HG02938 (cell line): ENCODE data around the gene SP2.

Experiments
- ATAC-seq: cut with Tn5 transposase; IDR thresholded peaks from one replicate; pipeline ENCODE4 v1.9.1; 2021; ENCODE audit warnings: mild to moderate bottlenecking, moderate library complexity; ENCODE audit not compliant: unreplicated experiment

Gene SP2

GRCh38 chr17:47946929-47947397 lies 50.9 kb downstream of the SP2 start:
- ATAC-seq, result peak; percentile 66

DNA sequence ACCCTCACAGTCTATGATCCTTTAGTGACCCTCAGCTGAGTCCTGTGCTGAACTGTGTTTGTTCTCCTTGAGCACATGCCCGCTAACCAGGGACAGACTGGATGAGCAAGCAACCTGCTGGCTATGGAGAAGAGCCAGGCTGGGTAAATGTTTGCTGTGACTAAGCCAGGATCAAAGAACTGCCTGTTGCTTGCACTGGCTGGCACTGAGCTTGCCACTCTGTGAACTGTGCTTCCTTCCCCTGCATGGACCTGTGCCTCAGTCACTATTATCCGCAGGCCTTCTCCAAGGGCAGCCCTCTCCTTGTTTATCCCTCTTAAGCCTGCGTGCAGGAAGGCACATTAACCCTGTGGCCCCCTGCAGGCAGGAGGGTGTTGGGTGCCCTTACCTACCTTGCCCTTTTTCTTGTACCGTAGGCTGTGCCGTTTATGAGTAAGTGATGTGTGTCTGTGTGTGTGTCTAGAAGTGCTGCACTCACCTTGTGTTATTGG lies 52.7 kb downstream of the SP2 start:
- ATAC-seq, result no peak

DNA sequence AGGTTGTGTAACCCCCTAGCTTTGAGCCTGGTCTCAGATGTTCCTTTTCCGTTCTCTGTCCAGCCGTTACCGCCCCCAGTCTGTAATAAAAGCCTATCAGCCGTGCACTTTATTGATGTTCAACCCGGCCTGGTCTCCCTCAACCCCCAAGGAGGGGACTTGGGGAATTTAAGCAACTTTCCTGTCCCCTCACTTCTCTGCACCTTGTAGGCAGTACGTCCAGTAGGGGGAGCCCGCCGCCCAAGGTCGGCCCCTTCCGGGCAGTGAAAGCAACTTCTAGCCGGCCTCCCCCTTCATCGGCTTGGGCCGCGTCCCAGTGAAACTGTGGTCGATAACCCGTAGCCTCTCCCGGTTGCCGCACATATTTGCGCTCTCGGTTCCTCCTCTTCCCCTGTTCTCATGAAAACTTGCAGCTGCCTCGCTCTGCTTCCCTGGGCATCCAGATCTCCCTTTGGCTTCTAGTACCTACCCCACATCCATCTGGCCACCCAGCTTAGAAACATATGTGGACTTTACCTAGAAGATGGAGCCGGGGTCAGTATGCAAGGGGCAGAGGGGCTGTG lies 53.2 kb downstream of the SP2 start:
- no peak for ATAC-seq

DNA sequence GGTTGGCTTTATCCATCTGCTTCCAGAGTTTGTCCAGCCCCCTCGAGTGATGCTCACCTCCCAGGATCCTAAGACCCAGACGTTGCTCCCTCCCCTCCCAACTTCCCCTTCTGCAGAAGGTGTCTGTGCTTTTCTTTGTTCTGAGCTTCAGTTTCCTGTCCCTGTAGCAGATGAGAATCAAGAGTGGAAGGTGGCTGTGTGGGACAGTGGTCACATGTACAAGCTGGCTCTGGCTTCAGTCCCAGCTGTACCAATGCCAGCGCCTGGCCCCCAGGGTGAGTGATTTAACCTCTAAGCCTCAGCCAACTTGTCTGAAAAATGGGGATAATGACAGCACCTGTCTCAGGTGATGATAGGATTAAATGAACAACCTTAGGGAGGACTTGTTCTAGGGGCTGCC lies 53.9 kb downstream of the SP2 start:
- ATAC-seq, result no peak

DNA sequence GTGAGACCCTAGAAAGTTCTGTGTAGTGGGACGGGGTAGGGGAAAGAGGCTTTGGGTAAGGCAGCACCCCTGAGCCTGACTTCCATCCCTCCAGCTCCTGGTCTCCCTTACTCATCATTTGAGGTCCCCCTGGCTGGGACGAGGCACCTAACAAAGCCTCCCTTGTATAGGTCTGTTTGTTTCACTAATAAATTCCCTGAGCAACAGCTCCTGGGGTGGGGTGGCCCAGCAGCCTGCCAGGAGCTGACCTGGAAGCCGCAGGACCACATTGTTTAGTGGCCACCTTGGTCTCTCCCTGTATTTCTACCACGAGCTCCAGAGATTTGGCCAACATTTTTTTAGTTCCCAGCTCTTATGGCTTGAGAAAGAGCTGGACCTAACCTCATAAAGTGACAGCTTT lies 54.4 kb downstream of the SP2 start:
- no peak for ATAC-seq

DNA sequence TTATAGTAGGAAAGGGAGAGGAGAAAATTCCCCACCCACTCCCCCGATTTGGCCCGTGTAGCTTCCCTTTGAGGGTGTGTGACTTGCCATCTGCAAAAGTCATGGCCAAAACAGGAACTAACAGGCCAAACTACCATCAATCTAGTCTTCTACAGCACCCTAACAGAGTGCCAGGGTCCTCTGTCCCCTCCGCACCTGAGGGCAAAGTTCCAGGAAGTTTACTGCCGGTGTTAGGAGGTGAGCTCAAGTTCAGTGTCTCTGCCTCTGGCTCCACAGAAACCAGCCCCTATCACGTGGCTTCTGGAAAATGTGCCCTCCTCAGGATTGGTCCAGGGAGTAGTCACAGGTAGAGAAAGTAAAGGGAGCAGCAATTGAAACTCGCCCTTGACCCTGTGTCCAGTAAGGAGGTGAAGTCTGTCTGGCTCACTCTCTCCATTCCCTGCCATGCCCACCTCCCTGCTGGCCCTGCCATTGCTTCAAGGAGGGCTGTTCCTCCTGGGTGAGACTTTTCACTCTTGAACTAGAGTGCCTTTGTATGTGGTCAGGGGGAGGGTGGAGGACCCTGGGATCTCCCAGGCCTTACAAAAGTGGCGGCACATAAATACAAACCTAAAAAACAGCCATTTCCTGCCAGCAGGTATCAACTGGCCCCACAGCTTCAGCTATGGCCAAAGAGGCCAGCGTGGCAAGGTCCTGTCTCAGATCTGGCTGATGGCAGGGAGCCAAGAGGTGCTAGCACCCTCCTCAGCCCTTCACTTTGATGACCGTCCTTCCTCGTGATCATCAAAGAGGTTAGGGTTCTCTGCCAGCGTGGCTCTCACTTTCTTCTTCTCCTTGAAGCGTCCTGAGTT lies 56.4 kb downstream of the SP2 start:
- no peak for ATAC-seq

DNA sequence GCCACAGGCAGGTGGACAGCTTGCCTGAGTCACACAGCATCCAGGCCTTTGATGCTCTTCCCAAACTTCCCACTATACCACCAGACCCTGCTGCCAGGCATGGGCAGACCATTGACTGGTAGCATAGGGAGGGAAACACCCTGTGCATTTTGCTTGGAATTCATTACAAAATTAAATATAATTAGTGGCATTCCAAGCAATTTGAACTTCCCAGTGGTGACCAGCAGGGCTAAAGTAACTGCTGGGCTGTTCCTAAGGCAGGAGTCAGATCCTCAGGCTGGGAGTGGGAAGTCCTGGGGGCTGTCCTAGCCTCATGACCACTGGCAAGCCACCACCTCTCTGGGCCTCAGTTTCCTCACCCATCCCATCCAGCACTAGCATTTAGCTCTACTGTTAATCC lies 57.9 kb downstream of the SP2 start:
- no peak for ATAC-seq

DNA sequence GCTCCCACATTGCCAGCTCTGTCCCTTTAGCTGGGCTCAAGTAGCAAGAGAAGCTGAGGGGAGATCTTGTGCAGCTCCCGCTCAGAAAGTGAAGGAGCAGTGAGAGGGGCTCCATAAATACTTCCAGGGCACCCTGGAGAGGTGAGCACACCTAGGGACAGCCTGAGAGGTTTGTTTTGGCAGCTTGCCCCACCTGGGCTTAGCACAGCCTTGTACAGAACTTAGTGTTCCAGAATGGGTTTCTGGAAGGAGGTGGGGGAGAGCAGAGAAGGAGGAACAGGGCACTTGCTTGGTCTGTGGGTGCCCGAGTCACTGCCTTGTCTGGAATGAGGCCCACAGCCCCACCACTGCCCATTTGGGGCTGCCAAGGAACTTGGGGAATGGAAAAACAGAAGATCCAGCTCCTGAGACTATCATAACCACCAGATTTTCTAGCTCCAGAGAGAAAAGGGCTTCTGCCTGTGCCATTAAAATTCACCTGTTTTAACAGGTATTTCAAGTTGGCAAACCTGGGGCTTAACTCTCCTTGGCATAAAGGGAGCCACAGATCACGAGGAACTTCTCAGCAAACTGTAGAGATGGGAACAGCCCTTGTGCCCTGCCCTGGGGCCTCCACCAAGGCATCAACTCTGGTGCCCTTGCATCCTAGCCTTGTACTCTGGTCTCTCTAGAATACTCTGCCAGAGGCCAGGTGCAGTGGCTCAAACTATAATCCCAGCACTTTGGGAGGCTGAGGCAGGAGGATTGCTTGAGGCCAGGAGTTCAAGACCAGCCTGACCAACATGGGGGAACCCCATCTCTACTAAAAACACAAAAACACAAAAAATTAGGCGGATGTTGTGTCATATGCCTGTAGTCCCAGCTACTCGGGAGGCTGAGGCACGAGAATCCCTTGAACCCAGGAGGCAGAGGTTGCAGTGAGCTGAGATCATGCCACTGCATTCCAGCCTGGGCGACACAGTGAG lies 59.7 kb downstream of the SP2 start:
- no peak for ATAC-seq

GRCh38 chr17:47956791-47957590 lies 61.0 kb downstream of the SP2 start:
- no peak for ATAC-seq

DNA sequence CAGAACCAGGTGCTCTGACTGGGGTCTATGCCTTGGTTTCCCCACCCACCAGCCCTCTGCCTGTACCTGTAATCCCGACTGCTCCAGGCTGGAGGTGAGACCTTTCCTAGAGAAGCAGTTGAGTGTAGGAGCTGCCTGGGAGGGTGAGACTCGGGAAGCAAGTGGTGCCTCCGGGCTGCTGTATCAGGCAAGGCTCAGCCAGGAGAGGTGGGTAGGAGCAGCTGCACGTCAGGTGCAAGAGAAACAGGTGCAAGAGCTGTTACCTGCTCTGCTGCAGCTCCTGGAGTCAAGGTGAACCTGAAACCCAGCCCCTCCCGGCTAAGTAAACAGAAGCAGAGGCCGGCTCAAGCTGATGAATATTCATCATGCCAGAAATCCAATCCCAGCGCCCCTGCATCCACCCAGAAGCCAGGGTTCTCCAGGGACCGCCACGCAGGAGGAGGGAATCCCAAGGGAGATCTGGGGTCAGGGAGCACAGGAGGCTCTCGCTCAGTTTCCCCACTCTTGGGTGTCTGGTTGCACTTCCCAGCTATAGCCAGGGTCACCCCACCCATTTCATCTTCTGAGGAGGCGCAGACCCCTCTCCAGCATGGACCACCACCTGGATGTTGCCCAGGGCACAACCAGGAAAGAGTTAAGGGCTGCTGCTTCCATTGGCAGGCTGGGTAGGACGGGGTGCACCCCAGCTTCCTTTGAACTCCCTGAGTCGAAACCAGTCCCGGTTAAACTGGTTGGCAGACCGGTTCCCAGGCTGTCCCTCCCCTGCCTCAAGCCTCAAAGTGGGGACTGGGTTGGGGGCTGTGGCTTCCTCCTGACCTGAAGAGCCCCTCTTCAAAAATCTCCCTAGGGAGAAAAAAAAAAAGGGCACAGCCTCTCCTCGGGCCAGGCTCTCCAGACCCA lies 61.8 kb downstream of the SP2 start, which contains the start of gene PRR15L:
Gene PRR15L, minus strand, starts transcription at position 293 of the 900 bp plus-strand sequence. CDS start 4,649 bp downstream, outside the sequence.
- no peak for ATAC-seq

DNA sequence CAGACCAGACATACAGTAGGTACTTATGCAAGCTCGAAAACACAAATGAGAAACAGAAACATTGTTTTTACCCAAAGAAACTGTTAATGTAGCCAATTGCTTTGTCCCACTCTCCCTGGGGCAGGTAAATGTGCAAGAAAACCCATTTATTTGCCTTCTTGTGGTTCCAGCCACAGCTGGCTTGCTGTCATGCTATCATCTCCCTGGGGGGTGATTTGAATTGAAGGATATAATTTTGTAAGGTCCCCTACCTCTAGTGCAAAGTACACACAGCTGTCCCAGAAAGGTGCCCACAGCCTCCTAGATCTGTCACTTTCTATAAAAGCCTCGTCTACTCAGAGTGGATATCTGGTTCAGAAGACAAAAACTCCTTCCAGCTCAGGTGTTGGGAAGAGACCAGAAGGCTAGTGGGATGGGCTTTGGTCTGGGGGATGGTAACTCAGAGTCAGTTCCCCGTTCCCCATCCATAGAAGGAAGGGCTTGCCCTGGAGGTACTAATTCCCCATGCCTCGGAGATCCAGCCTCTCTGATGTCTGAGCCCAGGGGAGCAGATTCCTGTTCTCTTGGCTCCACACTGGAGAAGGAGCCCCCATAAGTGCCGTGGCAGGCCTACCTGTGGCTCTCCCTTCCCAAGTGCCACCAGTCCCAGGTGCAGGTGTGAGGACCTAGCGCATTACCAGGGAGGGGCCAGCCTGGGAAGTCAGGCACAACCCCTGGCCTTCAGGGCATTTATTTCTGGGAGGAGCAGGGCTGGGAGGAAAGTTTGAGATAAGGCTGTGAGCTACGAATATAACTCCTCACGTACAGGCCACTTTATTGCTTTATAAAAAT lies 64.0 kb downstream of the SP2 start:
- ATAC-seq, result no peak

DNA sequence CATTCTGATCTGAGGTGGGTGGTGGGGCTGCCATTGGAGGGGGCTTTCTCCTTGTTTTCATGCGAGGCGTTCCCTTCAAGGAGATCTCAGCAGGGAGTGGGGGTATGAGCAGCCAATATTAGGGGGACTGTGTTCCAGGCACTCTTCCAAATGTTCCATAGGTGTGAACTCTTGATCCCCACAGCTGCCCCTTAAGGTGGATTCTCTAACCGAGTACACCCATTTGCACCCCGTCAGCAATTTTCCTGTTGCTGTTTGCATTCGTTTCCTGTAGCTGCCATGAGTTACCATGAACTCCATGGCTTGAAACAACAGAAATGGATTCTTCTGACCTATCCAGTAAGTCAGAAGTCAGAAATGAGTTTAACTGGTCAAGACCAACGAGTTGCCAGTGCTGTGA lies 65.4 kb downstream of the SP2 start:
- ATAC-seq, result no peak

- ATAC-seq, result no peak
These were observed 66.9 kb downstream of the SP2 start for GRCh38 chr17:47962901-47963300.

DNA sequence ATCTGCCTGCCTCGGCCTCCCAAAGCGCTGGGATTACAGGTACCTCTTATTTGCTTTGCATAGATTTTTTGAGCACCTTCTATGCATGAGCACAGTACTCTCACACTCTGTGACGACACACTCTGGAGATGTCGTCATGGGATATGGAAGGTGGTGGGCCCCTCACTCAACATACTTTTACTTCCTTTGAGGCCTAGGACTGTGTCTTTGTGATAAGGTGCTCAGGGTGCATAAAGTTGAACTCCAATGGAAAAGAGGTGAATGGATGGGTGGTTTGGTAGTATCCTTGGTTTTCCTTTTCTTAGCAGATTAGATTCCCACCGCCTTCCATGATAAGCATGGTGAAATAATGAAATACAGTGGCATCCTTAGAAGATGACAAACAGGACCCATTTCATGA lies 68.8 kb downstream of the SP2 start:
- ATAC-seq, result no peak

DNA sequence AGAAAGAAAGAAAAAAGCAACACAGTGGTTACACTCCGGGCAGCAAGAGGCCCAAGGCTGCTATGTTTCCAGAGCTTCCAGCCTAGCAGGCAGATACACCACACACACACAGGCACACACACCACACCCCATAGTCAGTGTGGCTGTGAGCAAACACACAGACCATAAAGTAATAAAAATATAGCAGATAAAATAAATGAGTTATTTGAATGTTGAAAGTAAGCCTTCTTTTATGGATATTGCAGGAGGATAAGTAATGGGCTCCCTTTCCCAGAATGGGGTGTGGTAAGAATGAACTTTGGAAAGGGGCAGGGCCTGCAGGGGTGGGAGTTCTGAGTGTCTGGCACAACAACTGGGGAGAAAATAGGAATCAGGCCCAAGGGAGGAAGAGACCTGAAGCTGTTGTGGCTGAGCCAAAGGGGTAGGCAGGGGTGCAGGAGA lies 70.1 kb downstream of the SP2 start:
- no peak for ATAC-seq

GRCh38 chr17:47967607-47968252 lies 71.7 kb downstream of the SP2 start:
- ATAC-seq, result no peak

DNA sequence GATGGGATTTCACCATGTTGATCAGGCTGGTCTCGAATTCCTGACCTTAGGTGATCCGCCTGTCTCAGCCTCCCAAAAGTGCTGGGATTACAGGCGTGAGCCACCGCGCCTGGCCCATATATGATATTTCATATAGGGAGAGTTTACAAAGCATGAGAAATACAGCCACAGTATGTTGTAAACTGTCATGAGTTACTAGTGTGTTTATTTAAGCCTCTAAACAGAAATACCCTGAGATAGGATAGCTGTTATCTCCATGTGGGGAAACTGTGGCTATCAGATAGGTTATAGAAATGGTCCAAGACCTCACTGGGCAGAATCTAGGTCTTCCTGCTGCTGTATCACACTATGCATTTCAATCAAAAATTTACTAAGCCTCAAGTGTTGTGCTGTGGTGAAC lies 72.8 kb downstream of the SP2 start:
- ATAC-seq, result no peak
